Kidney capillary endothelial cell (primary cell): ENCODE results near the gene ZNF483.
"Not testable (repeated sequence)": the region's sequence is repeated elsewhere in the genome, so short reads cannot be mapped to it uniquely, and the experiment has no call there.

Experiments used
- DNase-seq: peaks from one replicate; pipeline ENCODE4 v3.0.0-alpha.2; 2018; ENCODE audit warnings: low spot score

Gene ZNF483

DNA sequence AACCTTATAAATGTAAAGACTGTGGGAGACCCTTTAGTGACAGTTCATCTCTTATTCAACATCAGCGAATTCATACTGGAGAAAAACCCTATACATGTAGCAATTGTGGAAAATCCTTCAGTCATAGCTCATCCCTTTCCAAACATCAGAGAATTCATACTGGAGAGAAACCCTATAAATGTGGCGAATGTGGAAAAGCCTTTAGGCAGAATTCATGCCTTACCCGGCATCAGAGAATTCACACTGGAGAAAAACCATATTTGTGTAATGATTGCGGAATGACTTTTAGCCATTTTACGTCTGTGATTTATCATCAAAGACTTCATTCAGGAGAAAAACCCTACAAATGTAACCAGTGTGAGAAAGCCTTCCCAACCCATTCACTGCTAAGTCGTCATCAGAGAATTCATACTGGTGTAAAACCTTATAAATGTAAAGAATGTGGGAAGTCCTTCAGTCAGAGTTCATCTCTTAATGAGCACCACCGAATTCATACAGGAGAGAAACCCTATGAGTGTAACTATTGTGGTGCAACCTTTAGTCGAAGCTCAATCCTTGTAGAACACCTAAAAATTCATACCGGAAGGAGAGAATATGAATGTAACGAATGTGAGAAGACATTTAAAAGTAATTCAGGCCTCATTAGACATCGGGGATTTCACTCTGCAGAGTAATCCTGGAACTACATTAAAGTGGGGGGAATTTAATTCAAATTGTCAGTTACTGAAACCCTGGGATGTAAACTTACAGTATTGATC lies 17.7 kb downstream of the ZNF483 start:
- no peak for DNase-seq

DNA sequence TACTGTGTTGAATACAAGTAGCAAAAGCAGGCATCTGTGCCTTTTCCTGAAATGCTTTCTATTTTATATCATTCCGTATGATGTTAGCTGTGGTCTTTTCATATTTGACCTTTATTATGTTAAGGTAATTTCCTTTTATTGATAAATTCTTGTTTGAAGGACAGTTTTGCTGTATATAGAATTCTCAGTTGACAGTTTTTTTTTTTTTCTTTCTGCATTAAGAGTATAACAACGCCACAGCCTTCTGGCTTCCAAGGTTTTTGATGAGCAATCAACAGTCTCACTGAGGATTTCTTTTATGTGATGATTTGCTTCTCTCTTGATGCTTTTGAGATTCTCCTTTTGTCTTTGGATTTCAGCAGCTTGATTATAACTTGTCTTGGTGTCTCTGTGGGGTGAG lies 23.6 kb downstream of the ZNF483 start:
- no peak for DNase-seq

DNA sequence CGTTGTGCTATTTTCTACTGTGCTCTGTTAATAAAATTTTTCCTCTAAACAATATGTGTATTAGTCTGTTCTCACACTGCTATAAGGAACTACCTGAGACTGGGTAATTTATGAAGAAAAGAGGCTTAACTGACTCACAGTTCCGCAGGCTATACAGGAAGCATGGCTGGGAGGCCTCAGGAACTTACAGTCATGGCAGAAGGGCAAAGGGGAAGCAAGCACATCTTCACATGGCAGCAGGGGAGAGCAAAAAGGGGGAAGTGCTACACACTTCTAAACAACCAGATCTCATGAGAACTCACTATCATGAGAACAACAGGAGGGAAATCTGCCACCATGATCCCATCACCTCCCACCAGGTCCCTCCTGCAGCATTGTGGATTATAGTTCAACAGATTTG lies 30.4 kb downstream of the ZNF483 start:
- not testable (repeated sequence) for DNase-seq

DNA sequence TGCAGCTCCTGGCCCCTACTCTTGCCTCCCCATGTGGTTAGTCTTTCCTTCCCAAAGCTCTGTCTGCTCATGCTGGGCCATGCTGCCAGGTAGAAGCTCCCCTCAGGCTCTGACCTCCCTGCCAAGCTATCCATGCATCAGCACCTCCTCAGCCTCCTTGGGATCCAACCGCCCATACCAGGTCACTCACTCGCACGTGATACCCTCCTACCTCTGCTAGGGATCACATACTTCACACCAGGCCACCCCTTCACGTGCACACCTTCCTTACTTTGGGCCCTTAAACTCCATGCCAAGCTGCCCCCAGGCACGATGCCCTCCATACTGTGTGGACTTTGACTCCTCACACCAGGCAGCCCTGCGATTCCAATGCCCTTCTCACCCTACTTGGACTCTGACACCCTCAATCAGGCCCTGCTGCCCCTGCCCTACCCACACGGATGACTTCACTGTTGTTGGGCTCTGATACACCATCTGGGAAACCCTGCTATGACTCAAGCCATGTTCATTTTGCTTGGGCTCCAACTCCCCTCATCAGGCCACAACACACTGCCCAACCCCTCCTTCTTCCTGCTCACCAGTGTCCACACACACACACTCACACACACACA lies 34.1 kb downstream of the ZNF483 start:
- no peak for DNase-seq

GRCh38 chr9:111561165-111561719 lies 36.3 kb downstream of the ZNF483 start:
- DNase-seq, result no peak

GRCh38 chr9:111566234-111566633 lies 41.3 kb downstream of the ZNF483 start:
- no peak for DNase-seq

- DNase-seq, result not testable (repeated sequence)
Observed at GRCh38 chr9:111568127-111568526, 43.1 kb downstream of the ZNF483 start.

GRCh38 chr9:111572950-111573604 lies 48.1 kb downstream of the ZNF483 start:
- no peak for DNase-seq

- no peak for DNase-seq
Observed at GRCh38 chr9:111582888-111583287, 57.9 kb downstream of the ZNF483 start.

DNA sequence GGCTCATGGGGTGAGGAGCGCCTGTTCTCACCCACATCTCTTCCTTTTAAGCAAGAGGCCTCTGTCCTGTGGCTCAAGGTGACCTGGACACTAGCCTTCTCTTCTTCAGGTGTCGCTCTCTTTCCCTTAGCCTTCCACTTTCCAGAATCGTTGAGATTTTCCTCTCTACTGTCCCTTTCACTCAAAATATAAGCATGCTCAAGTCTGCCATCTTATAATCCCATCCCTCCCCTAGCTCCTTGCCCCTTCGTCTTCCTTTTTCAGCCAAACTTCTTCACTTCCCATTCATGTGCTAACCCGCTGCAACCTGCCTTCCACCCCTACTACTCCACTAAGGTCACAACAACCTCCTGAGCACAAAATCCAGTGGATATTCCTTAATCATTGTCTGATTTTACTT lies 61.4 kb downstream of the ZNF483 start:
- no peak for DNase-seq

DNA sequence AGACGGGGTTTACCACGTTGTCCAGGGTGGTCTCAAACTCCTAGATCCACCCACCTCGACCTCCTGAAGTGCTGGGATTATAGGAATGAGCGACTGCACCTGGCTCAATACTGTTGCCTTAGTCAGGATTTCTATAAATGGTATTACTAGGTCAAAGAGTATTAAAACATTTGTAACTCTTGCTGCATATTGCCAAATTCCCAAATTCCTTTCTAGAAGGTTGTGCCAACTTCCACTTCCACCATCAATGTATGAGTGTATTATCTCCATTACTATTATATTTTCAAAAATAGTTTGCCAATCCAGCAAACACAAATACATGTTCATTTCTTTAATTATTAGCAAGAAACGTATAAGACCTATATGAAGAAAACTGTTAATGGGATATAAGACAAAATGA lies 63.9 kb downstream of the ZNF483 start:
- DNase-seq, result no peak

- DNase-seq, result peak; percentile 52
Observed at GRCh38 chr9:111597852-111598732, 73.1 kb downstream of the ZNF483 start.

DNA sequence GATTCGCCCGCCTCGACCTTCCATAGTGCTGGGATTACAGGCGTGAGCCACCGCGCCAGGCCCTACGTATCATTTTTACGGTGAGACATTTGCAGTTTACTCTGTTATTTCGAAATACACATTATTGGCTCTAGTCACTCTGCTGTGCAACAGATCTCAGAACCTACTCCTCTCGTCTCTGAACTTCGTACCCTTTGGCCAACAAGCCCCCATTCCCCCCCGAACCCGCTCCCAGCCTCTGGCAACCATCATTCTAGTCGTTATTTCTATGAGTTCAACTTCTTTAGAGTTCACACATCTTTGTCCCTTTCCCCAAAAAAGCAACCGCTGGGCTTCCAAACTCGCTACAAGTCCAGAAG lies 73.7 kb downstream of the ZNF483 start:
- peak; percentile 18 for DNase-seq

DNA sequence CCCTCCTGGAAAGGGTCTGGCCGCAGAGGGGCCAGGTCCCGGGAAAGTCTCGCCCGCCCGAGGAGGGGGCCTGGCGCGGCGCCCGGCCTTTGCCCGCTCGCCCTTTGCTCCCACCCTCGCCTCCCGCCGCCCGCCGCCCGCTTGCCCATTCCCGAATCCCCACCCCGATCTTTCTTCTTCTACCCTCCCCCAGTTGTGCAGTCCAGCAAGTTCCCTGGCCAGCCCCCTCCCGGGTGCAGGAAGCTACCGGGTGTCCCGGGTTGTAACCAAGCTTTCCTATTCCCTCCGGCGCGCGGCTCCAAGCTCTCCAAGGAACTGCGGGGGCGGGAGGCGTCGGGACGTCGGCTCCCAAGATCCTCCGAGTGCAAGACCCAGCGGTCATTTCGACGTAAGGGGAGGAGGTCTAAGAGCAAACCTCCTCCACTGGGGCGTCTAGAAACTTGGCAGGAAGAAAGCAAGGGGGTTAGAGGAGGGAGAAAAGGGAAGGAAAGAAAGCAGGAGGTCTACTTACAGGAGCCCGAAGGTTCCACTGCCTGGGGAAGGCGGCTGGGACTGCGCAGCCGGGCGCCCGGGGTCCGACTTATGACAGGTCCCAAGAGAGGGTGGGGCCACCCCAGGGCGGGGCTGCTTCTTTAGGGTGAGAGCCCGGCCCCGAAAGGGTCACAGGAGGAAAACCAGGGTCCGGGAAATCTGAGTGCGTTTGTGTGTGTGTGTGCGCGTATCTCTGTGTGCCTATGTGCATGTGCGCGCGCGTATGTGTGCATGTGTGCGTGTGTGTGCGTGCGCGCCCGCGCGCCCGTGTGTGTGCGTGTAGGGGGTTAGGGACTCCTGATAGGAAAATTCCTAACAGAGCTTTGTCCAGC lies 74.3 kb downstream of the ZNF483 start, which contains the start of gene PTGR1:
PTGR1 (minus strand) TSS at position 556 of the 863 bp plus-strand sequence. CDS start 2,225 bp downstream, outside the sequence.
- peak; percentile 79 for DNase-seq

DNA sequence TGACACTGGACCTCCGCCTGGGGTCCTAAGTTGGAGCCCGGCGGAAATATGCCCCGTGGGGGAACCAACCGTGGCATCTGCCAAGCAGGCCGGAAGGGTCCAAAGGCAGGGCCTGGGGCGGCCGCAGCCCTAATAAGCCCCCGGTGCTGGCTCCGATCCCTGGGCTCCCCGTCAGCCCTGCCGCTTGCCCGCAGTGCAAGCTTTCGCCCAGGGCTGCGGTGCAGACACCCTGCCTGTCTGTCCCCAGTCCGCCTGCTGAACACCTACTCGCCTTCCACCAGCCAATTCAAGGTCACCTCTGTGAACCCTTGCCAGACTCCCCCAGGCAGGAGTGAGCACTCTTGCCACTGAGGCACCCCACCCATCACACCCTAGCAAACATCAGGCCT lies 75.0 kb downstream of the ZNF483 start:
- no peak for DNase-seq

DNA sequence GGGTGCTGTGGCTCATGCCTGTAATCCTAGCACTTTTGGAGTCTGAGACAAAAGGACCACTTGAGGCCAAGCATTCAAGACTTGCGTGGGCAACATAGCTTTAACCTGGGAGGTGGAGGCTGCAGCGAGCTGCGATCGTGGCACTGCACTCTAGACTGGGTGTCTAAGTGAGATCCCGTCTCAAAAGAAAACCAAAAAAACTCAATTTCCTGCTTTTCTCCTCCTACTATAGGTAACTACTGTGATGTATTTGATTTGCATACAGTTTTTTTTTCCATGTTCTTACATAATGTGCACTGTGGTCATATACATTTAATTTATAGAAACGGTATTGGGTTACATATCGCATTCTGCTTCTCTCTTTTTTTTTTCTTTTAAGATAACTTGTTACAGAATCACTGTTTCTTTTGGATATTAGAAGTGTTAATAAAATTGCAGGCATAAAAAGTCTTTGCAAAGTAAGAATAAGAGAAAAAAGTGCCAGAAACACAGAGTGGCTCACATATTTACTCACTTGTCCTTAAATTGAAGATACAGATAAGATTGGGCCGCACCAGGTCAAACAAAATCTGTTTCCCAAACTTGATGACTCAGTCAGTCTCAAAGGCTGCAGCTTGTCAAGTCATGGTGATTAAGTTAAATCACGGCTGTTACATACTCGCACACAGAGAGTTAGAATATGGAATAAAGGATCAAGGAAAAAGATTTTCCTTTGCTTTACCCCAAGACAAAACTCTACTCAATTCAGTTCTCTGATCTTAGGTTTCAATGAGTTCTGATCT lies 76.4 kb downstream of the ZNF483 start:
- DNase-seq, result peak; percentile 40

DNA sequence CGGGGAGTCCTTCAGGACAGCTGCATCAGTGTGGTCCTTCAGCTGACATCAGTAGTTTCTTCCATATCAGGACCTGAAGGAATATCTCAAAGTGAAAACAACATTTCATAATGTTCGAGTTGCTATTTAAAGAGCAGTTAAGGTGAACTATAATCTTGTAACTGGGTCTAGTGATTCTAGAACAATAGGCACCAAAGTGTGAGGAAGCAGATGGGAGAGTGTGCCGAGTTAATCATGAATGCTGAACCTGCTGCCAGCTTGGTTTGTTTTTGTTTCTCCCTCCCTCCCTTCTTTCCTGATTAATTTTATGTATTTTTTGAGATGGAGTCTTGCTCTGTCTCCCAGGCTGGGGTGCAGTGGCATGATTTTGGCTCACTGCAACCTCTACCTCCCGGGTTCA lies 78.1 kb downstream of the ZNF483 start:
- DNase-seq, result no peak

DNA sequence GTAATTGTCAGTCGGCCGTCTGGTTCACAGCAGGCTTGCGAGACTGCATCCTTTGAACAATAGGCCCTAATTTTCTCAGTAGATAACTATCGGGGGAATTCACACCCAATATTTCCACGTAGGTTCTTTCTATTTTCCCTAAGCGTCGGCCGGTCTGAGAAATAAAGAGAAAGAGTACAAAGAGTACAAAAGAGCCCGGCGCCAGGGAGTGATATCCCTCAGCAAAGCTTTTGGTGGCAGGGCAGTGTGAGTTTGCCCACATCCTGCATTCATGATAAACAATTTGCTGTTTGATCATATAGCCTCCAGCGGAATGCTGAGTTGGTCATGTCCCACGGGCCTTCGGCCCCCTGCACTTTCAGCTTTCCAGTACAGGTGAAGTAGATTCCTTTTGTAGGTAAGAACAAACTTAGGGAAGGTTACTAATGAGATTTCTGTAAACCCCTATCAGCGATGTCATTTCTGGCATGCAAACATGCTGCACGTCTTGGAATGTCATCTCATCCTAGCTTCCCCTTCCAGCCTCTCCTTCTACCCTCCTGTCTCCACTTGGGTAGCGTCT lies 79.2 kb downstream of the ZNF483 start:
- no peak for DNase-seq

GRCh38 chr9:111605041-111605559 lies 80.1 kb downstream of the ZNF483 start:
- DNase-seq, result no peak

DNA sequence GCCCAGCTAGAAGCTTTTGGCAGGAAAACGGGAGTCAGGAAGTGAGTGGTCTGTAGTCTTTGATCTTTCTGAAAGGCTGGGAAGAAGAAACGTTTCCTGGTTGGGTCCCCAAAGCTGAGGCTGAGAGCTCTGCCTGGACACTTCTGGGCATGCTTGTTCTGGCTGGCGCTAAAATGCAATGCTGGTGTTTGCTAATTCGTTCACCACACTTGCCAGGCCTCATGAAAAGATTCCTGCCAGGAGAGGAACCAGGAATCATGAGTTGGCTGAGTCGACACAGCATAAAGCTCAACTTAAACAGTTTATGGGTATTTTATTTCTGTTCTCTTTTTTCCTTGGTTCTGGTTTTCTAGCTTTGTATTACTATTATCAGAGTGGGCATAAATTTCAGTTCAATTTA lies 85.2 kb downstream of the ZNF483 start:
- DNase-seq, result no peak
